Measurements from ENCODE around the gene SLC4A7. TPM values are rescaled to one million over a fixed set of nuclear protein-coding genes. Genes with fewer than 3 reads are reported as not detected.
"Not testable (repeated sequence)": the region's sequence is repeated elsewhere in the genome, so short reads cannot be mapped to it uniquely, and the experiment has no call there.

Gene SLC4A7
- total and polyA plus RNA-seq, 7 donors = 1.4 to 26.6 (median 13.3) TPM

DNA sequence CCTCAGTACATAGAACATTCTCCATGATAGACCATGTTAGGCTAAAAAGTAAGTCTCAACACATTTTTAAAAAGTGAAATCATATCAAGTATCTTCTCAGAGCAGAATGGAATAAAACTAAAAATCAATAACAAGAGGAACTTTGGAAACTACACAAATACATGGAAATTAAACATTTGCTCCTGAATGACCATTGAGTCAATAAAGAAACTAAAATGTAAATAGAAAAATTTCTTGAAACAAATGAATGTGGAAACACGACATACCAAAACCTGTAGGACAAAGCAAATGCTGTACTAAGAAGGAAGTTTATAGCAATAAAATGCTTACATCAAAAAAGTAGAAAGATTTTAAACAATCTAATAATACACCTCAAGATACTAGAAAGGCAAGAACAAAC lies 148.6 kb downstream of the SLC4A7 start:
- Histone ChIP-seq H3K9me3 (no peaks in the 10 kb centered on the region), H3K27me3 (ENCODE audit: insufficient read depth in 3 of 3, low read length in 2 of 3) (no peaks in the 10 kb centered on the region), H3K4me3 (no peak overlapping the region), H3K4me1 (peaks cover 10% of the 10 kb centered on the region), H3K27ac (no peak overlapping the region), H3K36me3 (ENCODE audit: insufficient read depth in 1 of 2, low read depth in 1 of 2) (no peaks in the 10 kb centered on the region)
- WGBS, 3 donors = 90 to 92% (median 91%) methylated on average over 1 of the region's 1 CpG
- TF ChIP-seq, protein P1, sequence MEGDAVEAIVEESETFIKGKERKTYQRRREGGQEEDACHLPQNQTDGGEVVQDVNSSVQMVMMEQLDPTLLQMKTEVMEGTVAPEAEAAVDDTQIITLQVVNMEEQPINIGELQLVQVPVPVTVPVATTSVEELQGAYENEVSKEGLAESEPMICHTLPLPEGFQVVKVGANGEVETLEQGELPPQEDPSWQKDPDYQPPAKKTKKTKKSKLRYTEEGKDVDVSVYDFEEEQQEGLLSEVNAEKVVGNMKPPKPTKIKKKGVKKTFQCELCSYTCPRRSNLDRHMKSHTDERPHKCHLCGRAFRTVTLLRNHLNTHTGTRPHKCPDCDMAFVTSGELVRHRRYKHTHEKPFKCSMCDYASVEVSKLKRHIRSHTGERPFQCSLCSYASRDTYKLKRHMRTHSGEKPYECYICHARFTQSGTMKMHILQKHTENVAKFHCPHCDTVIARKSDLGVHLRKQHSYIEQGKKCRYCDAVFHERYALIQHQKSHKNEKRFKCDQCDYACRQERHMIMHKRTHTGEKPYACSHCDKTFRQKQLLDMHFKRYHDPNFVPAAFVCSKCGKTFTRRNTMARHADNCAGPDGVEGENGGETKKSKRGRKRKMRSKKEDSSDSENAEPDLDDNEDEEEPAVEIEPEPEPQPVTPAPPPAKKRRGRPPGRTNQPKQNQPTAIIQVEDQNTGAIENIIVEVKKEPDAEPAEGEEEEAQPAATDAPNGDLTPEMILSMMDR (IDR thresholded peaks at IDR 0.05) = no peak
- intact Hi-C loops (cut with DNase I) = no loop called here
- ATAC-seq = no peak
- DNase-seq = no peak

DNA sequence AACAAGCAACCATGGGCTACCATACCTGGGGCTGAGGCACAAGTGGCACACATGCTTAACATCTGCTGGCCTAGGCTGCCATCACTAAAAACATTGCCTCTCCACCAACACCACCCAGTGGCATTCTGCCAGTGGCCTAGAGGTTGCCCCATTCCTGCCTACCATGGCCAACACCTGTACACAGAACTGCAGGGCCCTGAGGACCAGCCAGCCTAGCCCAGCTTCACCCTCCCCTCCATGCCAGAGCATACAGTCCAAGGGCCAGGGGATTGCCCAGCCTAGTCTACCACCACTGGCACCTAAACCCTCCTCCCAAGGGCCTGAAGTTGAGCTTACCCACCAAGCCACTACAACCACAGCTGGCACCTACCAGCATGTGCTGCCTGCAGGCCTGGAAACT lies 150.3 kb downstream of the SLC4A7 start:
- Histone ChIP-seq H3K27me3 (ENCODE audit: insufficient read depth in 3 of 3, low read length in 2 of 3) (no peaks in the 10 kb centered on the region), H3K36me3 (ENCODE audit: insufficient read depth in 1 of 2, low read depth in 1 of 2) (no peaks in the 10 kb centered on the region), H3K27ac (no peak overlapping the region), H3K4me3 (no peak overlapping the region), H3K4me1 (peaks cover 10% of the 10 kb centered on the region), H3K9me3 (no peaks in the 10 kb centered on the region)
- no peak for ATAC-seq
- DNase-seq = no peak
- intact Hi-C loops (cut with DNase I) = no loop called here
- TF ChIP-seq, protein P1 (IDR thresholded peaks at IDR 0.05) = no peak

DNA sequence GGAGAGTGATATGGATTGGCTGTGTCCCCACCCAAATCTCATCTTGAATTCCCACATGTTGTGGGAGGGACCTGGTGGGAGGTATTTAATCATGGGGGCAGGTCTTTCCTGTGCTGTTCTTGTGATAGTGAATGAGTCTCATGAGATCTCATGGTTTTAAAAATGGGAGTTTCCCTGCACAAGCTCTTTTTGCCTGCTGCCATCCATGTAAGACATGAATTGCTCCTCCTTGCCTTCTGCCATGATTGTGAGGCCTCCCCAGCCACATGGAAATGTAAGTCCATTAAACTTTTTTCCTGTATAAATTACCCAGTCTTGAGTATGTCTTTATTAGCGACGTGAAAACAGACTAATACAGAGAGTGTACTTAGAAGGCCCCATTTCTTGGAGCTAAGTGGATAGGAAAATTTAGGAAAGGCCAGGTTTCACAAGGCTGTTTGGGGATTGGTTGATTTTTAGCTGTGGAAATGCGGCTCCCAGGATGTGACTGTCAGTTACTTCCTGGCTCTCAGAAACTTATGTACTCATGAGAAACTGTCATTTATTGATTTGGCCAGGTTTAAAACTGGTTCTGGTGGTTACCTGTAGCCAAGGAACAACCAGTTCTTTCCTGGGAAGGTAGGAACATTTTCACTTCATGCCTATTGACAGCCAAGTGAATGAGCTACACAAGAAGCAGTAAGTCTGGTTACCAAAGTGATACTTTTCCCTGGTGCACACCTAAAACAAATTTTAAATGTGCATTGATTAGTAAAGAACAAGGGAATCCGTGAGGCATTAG lies 155.0 kb downstream of the SLC4A7 start:
- ATAC-seq; H3K27me3 ChIP-seq (ENCODE audit: insufficient read depth in 3 of 3, low read length in 2 of 3); H3K4me3 ChIP-seq; DNase-seq; intact Hi-C loops (cut with DNase I); H3K36me3 ChIP-seq (ENCODE audit: insufficient read depth in 1 of 2, low read depth in 1 of 2); H3K9me3 ChIP-seq: not testable (repeated sequence)
- WGBS, 3 donors = 97 to 98% (median 98%) methylated on average over 4 of the region's 4 CpGs
- H3K4me1 ChIP-seq = peaks cover 28% of the 10 kb centered on the region
- H3K27ac ChIP-seq = peak overlapping the region; percentile 88

DNA sequence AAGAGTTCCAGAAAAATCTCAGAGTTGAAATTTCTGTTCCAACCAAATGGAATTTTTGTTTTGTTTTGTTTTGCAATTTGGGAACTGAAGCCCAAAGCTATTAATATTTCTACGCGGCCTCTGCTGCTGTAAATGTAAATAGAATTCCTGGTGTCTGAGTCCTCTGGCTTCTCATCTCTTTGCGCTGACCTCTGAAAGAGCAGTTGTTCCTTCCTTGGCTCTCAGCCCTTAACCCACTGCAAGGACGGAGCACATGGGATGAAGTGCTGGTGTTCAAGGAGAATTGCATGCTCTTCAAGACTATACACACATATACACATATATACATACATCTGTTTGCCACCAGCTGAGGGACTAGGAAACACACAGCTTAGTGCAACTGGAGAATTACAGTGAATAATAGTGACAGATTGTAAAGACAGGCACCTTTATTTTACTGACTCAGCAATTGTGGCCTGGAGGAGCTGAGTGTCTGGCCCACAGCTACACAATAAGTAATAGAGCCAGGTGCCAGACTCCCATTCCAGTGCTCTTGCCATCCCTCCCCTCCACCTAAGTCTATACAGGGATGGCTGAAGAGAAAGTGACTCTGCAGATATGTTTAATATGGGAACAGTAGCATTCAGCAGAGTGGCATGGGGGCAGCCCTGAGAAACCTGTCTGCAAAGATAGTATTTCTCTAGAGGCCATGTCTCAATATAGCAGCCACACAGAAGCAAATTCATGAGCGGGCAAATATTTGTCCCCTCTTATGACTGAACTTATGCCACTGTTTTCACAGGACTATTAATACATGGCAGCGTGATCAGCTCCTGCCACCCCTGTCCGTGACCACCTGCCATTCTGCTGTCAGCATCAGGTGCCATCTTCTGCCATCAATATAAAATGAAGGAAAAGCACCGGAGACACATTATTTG lies 157.3 kb downstream of the SLC4A7 start:
- H3K9me3 ChIP-seq = no peaks in the 10 kb centered on the region
- DNase-seq = peak in 1 of 2 donors; percentile 56
- ATAC-seq = peak; percentile 90 to 95 (median 92)
- peaks cover 28% of the 10 kb centered on the region for H3K4me1 ChIP-seq
- H3K4me3 ChIP-seq = peak overlapping the region; percentile 39
- 24 to 32% (median 29%) methylated on average over 8 of the region's 8 CpGs for WGBS, 3 donors
- H3K36me3 ChIP-seq (ENCODE audit: insufficient read depth in 1 of 2, low read depth in 1 of 2) = no peaks in the 10 kb centered on the region
- H3K27ac ChIP-seq = peak overlapping the region; percentile 88
- TF ChIP-seq, protein P1 (IDR thresholded peaks at IDR 0.05) = no peak
- no peaks in the 10 kb centered on the region for H3K27me3 ChIP-seq (ENCODE audit: insufficient read depth in 3 of 3, low read length in 2 of 3)
- intact Hi-C loops (cut with DNase I) = no loop called here

DNA sequence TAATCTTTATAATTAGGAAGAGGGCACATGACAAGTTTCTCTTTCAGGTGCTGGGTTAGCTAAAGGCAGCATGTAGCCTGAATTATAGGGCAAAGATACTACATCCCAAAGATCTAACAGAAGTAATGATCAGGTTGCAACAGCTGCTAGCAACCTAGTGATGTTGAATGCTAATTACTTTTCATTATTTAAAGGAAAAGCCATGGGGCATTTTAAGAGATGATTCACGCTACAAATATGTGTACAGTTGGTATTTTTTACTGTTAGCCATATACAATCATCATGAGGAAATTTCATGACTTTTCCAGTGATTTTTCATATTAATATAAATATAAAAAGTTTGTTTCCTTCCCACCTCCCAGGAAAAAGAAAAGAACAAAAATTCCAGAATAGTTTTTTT lies 158.0 kb downstream of the SLC4A7 start:
- H3K27ac ChIP-seq = peak overlapping the region; percentile 88
- no peak for ATAC-seq
- intact Hi-C loops (cut with DNase I) = no loop called here

More for the DNA sequence above, 158.0 kb downstream of the SLC4A7 start:
- 72 to 80% (median 72%) methylated on average over 1 of the region's 1 CpG for WGBS, 3 donors
- DNase-seq = no peak
- Histone ChIP-seq H3K4me1 (peaks cover 28% of the 10 kb centered on the region), H3K9me3 (no peaks in the 10 kb centered on the region), H3K27me3 (ENCODE audit: insufficient read depth in 3 of 3, low read length in 2 of 3) (no peaks in the 10 kb centered on the region), H3K36me3 (ENCODE audit: insufficient read depth in 1 of 2, low read depth in 1 of 2) (no peaks in the 10 kb centered on the region), H3K4me3 (peak overlapping the region; percentile 39)
- TF ChIP-seq, protein P1 (IDR thresholded peaks at IDR 0.05) = no peak
